Naive B cell (primary cell): ENCODE data around the gene LYSET. TPM values are rescaled to one million over a fixed set of nuclear protein-coding genes. Genes with fewer than 3 reads are reported as not detected.
A peak's percentile ranks its signal among the peaks of the same experiment; 100 is the strongest.

Source experiments
- ATAC-seq, 2 donors: fragments of 150-1000 bp; cut with Tn5 transposase; 2 replicates each; pipeline ENCODE4 v1.10.0; 2021; ENCODE audit warnings: low read depth in 2 of 2, mild to moderate bottlenecking in 2 of 2, moderate library complexity in 2 of 2
- DNase-seq: peaks from one replicate; pipeline ENCODE4 v3.0.0; 2022
- H3K27ac Mint-ChIP-seq, 6 donors: one replicate each; pipeline ENCODE4 v1.8.0; 2020 to 2022; ENCODE audit warnings: mild to moderate bottlenecking in 6 of 6, mixed read lengths in 6 of 6, moderate library complexity in 5 of 6, inconsistent platforms in 2 of 6
- H3K27me3 Mint-ChIP-seq, 3 donors: one replicate each; pipeline ENCODE4 v1.8.0; 2021 to 2022; ENCODE audit warnings: mixed read lengths in 3 of 3, mild to moderate bottlenecking in 1 of 3
- H3K36me3 Mint-ChIP-seq, 2 donors: one replicate each; pipeline ENCODE4 v1.8.0; 2020 to 2022; ENCODE audit warnings: mixed read lengths in 2 of 2, inconsistent platforms in 1 of 2, mild to moderate bottlenecking in 1 of 2
- H3K4me1 Mint-ChIP-seq, 3 donors: one replicate each; pipeline ENCODE4 v1.8.0; 2020 to 2022; ENCODE audit warnings: mixed read lengths in 3 of 3, inconsistent platforms in 1 of 3, mild to moderate bottlenecking in 1 of 3, moderate library complexity in 1 of 3
- H3K4me3 Mint-ChIP-seq, 8 donors: one replicate each; pipeline ENCODE4 v1.8.0; 2020 to 2022; ENCODE audit warnings: mild to moderate bottlenecking in 8 of 8, mixed read lengths in 8 of 8, moderate library complexity in 8 of 8, inconsistent platforms in 2 of 8
- H3K9me3 Mint-ChIP-seq, 7 donors: one replicate each; pipeline ENCODE4 v1.8.0; 2020 to 2022; ENCODE audit warnings: mixed read lengths in 7 of 7, mild to moderate bottlenecking in 5 of 7, inconsistent platforms in 2 of 7, moderate library complexity in 1 of 7
- polyA plus RNA-seq, 6 donors: library from polyadenylated mRNA; unstranded; fragments of 300-500 nt; fragmentation: Illumina TruSeq; gene quantifications; one replicate each; pipeline ENCODE4 v1.2.3, GENCODE V29; 2021; ENCODE audit warnings: low read depth in 6 of 6

The LYSET gene
- polyA plus RNA-seq, 6 donors from 2014 or later, result 33.0 to 71.6 (median 58.6) TPM

DNA sequence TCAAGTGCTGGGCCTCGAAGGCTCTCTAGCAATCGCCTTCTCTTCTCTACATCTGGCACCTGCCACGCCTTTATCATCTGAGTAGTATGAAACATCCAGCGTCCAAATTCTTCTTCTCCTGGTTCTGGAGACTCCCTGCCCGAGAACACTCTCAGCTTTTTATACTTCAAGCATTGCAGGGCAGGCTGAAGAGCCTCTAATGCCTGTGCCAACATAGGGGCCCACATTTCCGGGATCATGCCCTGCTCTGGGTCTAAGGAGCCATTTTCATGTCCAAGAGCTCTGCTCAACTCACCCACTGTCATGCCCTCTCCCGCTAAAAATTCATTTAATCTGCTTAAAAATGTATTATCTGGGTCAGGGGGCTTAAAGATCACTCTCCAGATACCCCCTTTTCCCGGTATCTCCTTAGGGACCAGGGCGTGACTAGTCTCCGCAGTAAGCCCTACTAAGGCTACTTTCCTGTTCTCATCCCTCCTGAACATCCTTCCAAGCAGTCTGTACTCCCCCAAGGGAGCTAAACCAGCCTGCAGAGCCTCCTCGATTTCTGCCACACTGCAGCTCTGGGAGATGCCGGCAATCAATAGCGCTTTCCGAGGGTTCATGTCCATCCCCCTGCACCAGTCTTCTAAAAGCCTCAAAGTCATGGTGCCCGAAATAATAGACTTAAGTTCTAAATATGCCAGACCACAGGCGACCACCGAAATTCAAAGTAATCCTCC is 1.4 kb upstream of the LYSET start:
- Mint-ChIP-seq H3K9me3 (no peaks in the 10 kb centered on the region), H3K36me3 (peaks cover 5 to 7% of the 10 kb centered on the region in 2 donors), H3K27ac (peak overlapping the region; percentile 82 to 97 (median 92)), H3K27me3 (no peaks in the 10 kb centered on the region), H3K4me1 (peaks cover 23 to 35% (median 32%) of the 10 kb centered on the region in 3 donors), H3K4me3 (peak overlapping the region; percentile 83 to 99 (median 91))
- ATAC-seq (no peak), DNase-seq (no peak)

DNA sequence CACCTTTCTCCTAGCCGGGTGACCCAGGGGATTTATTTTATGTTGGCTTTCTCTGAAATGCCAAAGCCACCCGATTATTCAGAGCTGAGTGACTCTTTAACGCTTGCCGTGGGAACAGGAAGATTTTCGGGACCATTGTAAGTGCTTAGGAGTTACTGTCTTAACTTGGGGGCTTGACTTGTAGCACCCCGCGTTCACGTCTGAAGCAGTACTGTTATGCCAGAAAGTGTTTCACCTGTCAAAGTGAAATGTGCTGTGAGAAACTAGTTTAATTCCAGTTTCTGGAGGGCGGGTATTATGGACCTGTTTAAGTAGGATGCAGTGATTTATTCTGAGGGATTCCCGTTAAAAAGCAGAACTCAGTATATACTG is 218 bp downstream of the LYSET start:
- peaks cover 29 to 36% (median 29%) of the 10 kb centered on the region in 3 donors for H3K4me1 Mint-ChIP-seq
- peaks cover 5 to 7% of the 10 kb centered on the region in 2 donors for H3K36me3 Mint-ChIP-seq
- H3K27ac Mint-ChIP-seq, result peak overlapping the region; percentile 96 to 100 (median 99)
- H3K27me3 Mint-ChIP-seq, result no peaks in the 10 kb centered on the region
- no peaks in the 10 kb centered on the region for H3K9me3 Mint-ChIP-seq
- peak overlapping the region; percentile 91 to 99 (median 96) for H3K4me3 Mint-ChIP-seq
- DNase-seq (no peak), ATAC-seq (peak; percentile 1)

DNA sequence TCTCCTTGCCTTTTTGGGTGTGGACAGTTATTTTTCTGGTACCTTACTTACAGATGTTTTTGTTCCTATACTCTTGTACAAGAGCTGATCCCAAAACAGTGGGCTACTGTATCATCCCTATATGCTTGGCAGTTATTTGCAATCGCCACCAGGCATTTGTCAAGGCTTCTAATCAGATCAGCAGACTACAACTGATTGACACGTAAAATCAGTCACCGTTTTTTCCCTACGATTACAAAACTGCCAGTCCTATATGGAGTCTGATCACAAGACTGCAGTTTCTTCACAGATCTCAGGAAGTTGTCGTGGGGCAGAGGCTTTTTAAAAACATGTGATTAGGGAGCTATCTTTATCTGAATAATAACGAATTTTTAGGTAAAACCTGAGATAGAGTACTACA is 1.3 kb downstream of the LYSET start:
- H3K4me3 Mint-ChIP-seq, result peak overlapping the region in 4 of 8 donors; percentile 63 to 99 (median 83)
- no peak for ATAC-seq
- DNase-seq, result no peak
- peaks cover 29 to 36% (median 29%) of the 10 kb centered on the region in 3 donors for H3K4me1 Mint-ChIP-seq
- H3K27me3 Mint-ChIP-seq, result no peaks in the 10 kb centered on the region
- H3K9me3 Mint-ChIP-seq, result no peaks in the 10 kb centered on the region
- peaks cover 5 to 7% of the 10 kb centered on the region in 2 donors for H3K36me3 Mint-ChIP-seq
- H3K27ac Mint-ChIP-seq, result peak overlapping the region; percentile 27 to 99 (median 96)

DNA sequence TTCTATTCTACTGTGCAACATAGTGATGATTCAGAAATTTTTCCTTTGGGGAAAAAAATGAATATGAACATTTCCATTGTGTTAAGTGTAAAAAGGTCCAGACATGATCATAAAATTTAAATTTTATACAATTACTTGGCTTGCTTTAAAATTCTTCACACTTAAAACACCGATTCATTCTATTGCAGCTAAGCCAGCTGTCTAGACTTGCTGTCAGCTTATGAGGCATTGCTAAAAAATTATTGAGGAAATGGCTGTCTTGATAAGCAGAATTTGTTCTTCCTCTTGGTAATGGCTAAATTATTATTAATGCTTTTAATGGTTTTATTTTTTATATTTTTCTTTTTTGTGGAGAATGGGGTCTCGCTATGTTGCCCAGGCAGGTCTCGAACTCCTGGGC is 1.8 kb downstream of the LYSET start:
- Mint-ChIP-seq H3K9me3 (no peaks in the 10 kb centered on the region), H3K27ac (peak overlapping the region in 3 of 6 donors; percentile 96 to 99 (median 99)), H3K36me3 (peaks cover under 1 to 2% of the 10 kb centered on the region in 2 donors), H3K4me3 (peak overlapping the region in 1 of 8 donors; percentile 99), H3K4me1 (peaks cover 25 to 36% (median 26%) of the 10 kb centered on the region in 3 donors), H3K27me3 (no peaks in the 10 kb centered on the region)
- DNase-seq, result no peak
- ATAC-seq, result no peak

DNA sequence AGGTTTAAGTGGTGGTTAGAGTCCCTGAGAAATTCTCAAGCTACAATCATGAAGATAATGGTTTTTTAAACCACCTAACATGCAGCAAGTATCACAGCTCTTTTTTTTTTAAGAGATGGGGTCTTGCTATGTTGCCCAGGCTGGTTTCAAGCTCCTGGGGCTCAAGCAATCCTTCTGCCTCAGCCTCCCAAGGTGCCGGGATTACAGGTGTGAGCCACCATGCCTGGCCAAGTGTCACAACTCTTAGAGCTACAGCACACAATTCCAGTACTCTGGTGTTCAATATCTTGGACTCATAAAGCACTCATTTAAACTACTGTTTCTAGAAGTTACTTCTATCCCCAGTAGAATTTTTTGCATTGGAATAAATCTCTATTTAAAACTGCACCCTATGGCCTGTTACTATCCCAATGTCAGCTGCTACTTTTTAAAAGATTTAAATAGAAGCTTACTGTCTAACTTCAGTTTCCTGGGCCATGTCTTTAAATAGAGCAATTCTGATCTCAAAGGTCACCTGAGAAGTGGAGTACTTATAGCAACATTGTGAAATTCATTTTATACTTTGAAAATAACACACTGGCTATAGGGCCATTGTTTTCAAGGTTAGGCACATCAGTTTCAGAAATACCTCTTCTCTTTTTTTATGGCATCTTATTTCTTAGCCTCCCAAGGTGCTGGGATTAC is 10.3 kb downstream of the LYSET start:
- H3K27me3 Mint-ChIP-seq, result no peaks in the 10 kb centered on the region
- DNase-seq (no peak), ATAC-seq (no peak)
- H3K9me3 Mint-ChIP-seq, result no peaks in the 10 kb centered on the region
- H3K4me3 Mint-ChIP-seq, result no peak overlapping the region
- no peak overlapping the region for H3K27ac Mint-ChIP-seq
- H3K36me3 Mint-ChIP-seq, result no peaks in the 10 kb centered on the region
- H3K4me1 Mint-ChIP-seq, result peaks cover 0 to 5% (median 4%) of the 10 kb centered on the region in 3 donors

DNA sequence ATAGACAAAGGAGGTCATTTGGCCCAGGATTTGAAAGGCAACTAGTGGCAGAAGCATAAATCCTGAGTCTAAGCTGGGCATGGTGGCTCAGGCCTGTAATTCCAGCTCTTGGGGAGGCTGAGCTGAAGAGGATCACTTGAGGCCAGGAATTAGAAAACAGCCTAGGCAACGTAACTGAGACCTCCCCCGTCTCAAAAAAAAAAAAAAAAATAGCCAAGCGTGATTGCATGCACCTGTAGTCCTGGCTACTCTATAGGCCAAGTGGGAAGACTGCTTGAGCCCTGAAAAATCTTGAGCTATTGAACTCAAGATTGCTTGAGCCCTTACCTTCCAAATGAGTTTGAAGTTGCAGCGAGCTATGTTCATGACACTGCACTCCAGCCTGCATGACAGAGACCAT is 13.9 kb downstream of the LYSET start:
- H3K4me1 Mint-ChIP-seq, result peaks cover 3 to 9% (median 4%) of the 10 kb centered on the region in 3 donors
- no peak overlapping the region for H3K27ac Mint-ChIP-seq
- DNase-seq (no peak), ATAC-seq (no peak)
- H3K27me3 Mint-ChIP-seq, result no peaks in the 10 kb centered on the region
- no peaks in the 10 kb centered on the region for H3K9me3 Mint-ChIP-seq
- H3K4me3 Mint-ChIP-seq, result no peak overlapping the region
- peaks cover 0 to 3% of the 10 kb centered on the region in 2 donors for H3K36me3 Mint-ChIP-seq

DNA sequence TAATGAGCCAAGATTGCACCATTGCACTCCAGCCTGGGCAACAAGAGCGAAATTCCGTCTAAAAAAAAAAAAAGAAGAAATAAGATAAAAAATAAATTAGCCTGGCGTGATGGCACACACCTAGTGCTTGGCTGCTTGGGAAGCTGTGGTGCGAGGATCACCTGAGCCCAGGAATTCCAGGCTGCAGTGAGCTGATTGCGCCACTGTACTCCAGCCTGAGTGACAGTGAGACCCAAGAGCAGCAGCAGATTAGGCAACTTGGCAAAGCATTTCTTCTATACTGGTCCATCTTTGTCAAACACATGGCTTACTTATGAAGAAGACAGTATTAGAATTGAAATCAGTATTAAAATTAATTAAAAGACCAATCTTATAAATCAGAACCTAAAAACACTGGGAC is 15.4 kb downstream of the LYSET start:
- no peaks in the 10 kb centered on the region for H3K27me3 Mint-ChIP-seq
- peaks cover 0 to 3% of the 10 kb centered on the region in 2 donors for H3K36me3 Mint-ChIP-seq
- no peak for ATAC-seq
- H3K9me3 Mint-ChIP-seq, result no peaks in the 10 kb centered on the region
- DNase-seq, result no peak
- peaks cover 13 to 24% (median 15%) of the 10 kb centered on the region in 3 donors for H3K4me1 Mint-ChIP-seq
- no peak overlapping the region for H3K27ac Mint-ChIP-seq
- H3K4me3 Mint-ChIP-seq, result no peak overlapping the region

DNA sequence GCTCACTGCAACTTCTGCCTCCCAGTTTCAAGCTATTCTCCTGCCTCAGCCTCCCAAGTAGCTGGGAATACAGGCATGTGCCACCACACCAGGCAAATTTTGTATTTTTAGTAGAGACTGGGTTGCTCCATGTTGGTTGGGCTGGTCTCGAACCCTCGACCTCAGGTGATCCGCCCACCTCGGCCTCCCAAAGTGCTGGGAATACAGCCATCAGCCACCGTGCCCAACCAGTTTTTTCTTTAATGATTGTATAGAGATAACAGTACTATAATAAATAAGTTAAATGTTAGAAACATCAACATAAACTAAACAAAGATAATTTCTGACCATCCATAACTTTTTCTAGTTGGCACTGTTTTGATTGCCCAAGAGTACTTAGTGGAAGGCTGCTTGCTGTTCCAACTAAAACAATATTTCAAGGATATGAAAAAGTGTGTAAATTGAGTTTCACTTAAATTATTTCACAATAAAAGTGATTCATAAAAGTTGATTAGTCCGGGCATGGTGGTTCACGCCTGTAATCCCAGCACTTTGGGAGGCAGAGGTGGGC is 16.1 kb downstream of the LYSET start:
- peaks cover 0 to 3% of the 10 kb centered on the region in 2 donors for H3K36me3 Mint-ChIP-seq
- peaks cover 16 to 31% (median 22%) of the 10 kb centered on the region in 3 donors for H3K4me1 Mint-ChIP-seq
- ATAC-seq (no peak), DNase-seq (no peak)
- H3K4me3 Mint-ChIP-seq, result no peak overlapping the region
- no peaks in the 10 kb centered on the region for H3K9me3 Mint-ChIP-seq
- peak overlapping the region in 1 of 6 donors; percentile 12 for H3K27ac Mint-ChIP-seq
- H3K27me3 Mint-ChIP-seq, result no peaks in the 10 kb centered on the region

DNA sequence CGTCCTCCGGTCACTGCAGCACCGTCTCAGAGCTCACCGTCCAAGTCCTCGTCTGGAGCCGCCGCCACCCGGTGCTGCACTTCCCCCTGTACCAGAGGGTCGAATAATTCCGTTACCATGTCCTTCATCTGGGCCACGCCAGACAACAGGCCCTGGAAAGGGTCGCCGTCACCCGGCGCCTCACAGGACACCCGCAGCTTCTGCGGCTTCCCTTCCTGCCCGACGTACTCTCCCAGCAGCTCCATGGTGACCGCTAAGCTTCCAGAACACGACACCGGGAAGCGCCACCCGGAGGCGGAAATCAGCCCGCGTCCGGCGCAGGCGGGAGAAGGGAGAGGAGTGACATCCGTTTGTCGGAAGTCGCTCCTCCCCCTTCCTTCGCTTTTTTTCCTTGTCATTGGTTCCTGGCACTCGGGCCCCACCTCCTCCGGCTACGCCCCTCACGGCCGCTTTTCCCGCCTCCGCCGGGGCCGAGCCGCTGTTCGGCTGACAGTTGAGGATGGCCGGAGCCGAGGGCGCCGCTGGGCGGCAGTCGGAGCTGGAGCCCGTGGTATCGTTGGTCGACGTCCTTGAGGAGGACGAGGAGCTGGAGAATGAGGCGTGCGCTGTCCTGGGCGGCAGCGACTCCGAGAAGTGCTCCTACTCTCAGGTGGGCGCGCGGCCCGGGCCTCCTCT is 21.8 kb downstream of the LYSET start, which contains the start of the genes GON7 and UBR7:
TSS of gene GON7 (minus strand) at position 273 of the 675 bp plus-strand sequence. CDS start at position 245, 28 bp downstream.
TSS of gene UBR7 (plus strand) at position 464 of the 675 bp plus-strand sequence. CDS start at position 500, 36 bp downstream.
- DNase-seq (peak; percentile 86), ATAC-seq (peak; percentile 88 to 91)
- Mint-ChIP-seq H3K27me3 (no peaks in the 10 kb centered on the region), H3K4me3 (peak within 1 kb of the TSS; percentile 95 to 100 (median 98)), H3K36me3 (peaks cover 0 to 8% of the 10 kb centered on the region in 2 donors), H3K4me1 (peaks cover 35 to 73% (median 52%) of the 10 kb centered on the region in 3 donors), H3K9me3 (no peaks in the 10 kb centered on the region), H3K27ac (peak within 1 kb of the TSS; percentile 91 to 98 (median 94))

DNA sequence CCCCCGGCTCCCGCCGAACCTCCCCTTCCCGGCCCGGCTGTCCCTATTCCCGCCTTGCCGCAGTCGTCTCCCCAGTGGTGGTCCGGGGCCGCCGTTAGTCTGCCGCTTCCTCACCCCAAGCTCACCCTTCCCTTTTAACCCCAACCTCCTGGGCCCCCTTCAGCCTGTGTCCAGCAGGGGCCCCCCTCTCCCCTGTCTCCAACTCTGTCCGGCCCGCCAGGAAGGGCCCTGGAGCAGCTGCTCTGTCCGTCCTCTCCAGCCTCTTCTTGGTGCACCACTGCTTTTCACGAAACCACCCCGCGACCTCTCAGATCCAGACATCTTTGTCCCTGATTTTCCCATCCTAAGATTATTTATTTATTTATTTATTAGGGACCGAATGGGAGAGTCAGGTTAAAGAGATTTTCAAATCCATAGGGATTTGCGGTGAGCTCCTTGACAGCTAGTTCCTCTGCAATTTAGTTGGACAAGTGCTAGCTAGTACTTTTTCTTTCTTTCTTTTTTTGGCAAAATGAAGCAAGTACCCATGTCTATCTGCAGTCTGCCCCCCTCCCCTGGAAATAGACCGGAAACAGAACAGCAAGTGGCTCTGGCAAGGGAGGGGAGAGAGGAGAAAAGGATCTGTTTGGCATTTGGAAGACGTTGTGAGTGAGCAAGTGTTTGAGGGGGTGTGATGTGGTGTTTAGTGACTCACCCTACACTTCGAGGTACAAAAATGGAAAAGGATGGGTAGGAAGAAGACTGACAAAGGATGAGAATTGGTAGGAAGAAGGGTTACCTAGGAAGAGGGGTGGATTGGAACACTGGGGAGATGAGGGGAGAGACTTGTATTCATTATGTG is 22.6 kb downstream of the LYSET start:
- no peaks in the 10 kb centered on the region for H3K27me3 Mint-ChIP-seq
- peak overlapping the region; percentile 0 to 91 (median 54) for H3K27ac Mint-ChIP-seq
- H3K36me3 Mint-ChIP-seq, result peaks cover 0 to 11% of the 10 kb centered on the region in 2 donors
- DNase-seq (peak; percentile 11), ATAC-seq (peak; percentile 19 to 25)
- H3K4me3 Mint-ChIP-seq, result peak overlapping the region; percentile 95 to 100 (median 98)
- H3K9me3 Mint-ChIP-seq, result no peaks in the 10 kb centered on the region
- peaks cover 35 to 76% (median 59%) of the 10 kb centered on the region in 3 donors for H3K4me1 Mint-ChIP-seq

DNA sequence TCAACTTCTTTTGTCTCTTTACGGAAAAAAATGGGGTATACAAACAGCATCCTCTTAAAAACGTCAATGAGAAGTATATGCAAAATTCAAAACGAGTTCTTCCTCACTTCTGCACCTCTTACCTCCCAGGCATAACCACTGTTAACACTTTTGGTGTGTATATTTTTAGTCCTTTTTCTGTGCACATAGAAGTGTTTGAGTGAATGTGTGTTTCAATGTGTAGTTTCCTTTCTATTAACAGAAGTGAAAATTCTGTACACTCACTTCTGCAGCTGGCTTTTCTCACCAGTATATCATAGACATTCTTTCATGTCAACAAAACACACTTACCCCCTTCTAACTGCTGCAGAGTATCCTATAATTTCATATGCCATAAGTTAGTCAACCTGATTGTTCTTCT is 27.3 kb downstream of the LYSET start:
- no peaks in the 10 kb centered on the region for H3K27me3 Mint-ChIP-seq
- ATAC-seq (peak in 1 of 2 donors; percentile 35), DNase-seq (no peak)
- peak overlapping the region in 5 of 6 donors; percentile 2 to 71 (median 26) for H3K27ac Mint-ChIP-seq
- no peak overlapping the region for H3K4me3 Mint-ChIP-seq
- H3K36me3 Mint-ChIP-seq, result peaks cover 6 to 24% of the 10 kb centered on the region in 2 donors
- no peaks in the 10 kb centered on the region for H3K9me3 Mint-ChIP-seq
- peaks cover 15 to 45% (median 33%) of the 10 kb centered on the region in 3 donors for H3K4me1 Mint-ChIP-seq

DNA sequence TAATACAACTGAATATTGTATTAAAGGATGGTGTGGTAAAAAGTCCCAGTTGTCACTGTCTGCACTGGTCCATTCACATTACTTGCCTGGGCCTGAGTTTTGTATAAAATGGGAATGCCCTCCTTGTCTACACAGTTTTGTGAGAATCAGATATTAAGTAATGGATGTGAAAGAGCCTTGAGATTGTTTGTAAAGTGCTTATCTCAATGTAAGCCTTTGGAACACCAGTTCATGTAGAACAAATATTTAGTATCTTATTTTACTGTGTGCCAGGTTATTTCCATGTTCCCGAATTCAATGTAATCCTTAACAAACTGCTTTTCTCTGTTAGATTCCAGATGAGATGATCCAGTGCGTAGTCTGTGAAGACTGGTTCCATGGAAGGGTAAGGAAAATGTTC is 29.5 kb downstream of the LYSET start:
- no peaks in the 10 kb centered on the region for H3K9me3 Mint-ChIP-seq
- peaks cover 7 to 24% (median 17%) of the 10 kb centered on the region in 3 donors for H3K4me1 Mint-ChIP-seq
- H3K36me3 Mint-ChIP-seq, result peaks cover 8 to 30% of the 10 kb centered on the region in 2 donors
- H3K27me3 Mint-ChIP-seq, result no peaks in the 10 kb centered on the region
- no peak overlapping the region for H3K4me3 Mint-ChIP-seq
- DNase-seq, result no peak
- H3K27ac Mint-ChIP-seq, result no peak overlapping the region
- ATAC-seq, result no peak
